Keratinocyte (primary cell): ENCODE measurements around the gene HSD17B14.

Experiments
- EZH2 ChIP-seq: IDR thresholded peaks from one replicate; pipeline ENCODE4 v1.6.1; 2012; ENCODE audit warnings: inconsistent platforms, mild to moderate bottlenecking, low read length, moderate library complexity
- TF ChIP-seq, protein P1 (sequence below), 3 experiments: IDR thresholded peaks in 1 of 3; conservative IDR thresholded peaks in 1 of 3; optimal IDR thresholded peaks in 1 of 3; 2 replicates in 2 of 3; 3 replicates in 1 of 3; pipeline versions ENCODE3 to v1.5.1; 2011; ENCODE audit warnings: low read length in 3 of 3, mild to moderate bottlenecking in 3 of 3, moderate library complexity in 2 of 3, control low read depth in 1 of 3, inconsistent platforms in 1 of 3; ENCODE audit not compliant: insufficient read depth in 2 of 3; ENCODE audit errors: extremely low read depth in 1 of 3

DNA sequence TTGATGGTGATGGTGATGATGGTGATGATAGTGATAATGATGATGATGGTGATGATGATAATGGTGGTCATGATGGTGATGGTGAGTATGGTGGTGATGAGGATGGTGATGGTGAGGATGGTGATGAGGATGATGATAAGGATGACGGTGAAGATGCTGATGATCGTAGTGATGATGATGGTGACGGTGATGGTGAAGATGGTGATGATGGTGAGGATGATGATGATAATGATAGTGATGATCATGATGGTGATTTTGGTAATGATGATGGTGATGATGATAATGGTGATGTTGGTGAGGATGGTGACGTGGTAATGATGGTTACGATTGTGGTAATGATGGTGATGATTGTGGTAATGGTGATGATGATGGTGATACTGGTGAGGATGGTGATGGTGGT is 14.7 kb downstream of the HSD17B14 start:
- TF ChIP-seq, protein P1, sequence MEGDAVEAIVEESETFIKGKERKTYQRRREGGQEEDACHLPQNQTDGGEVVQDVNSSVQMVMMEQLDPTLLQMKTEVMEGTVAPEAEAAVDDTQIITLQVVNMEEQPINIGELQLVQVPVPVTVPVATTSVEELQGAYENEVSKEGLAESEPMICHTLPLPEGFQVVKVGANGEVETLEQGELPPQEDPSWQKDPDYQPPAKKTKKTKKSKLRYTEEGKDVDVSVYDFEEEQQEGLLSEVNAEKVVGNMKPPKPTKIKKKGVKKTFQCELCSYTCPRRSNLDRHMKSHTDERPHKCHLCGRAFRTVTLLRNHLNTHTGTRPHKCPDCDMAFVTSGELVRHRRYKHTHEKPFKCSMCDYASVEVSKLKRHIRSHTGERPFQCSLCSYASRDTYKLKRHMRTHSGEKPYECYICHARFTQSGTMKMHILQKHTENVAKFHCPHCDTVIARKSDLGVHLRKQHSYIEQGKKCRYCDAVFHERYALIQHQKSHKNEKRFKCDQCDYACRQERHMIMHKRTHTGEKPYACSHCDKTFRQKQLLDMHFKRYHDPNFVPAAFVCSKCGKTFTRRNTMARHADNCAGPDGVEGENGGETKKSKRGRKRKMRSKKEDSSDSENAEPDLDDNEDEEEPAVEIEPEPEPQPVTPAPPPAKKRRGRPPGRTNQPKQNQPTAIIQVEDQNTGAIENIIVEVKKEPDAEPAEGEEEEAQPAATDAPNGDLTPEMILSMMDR (optimal IDR thresholded peaks at IDR 0.05 in 1 of 3, IDR thresholded peaks at IDR 0.05 in 1 of 3, conservative IDR thresholded peaks at IDR 0.05 in 1 of 3; ENCODE audit: extremely low read depth in 1 of 3, insufficient read depth in 2 of 3, low read length in 3 of 3) = no peak
- no peak for TF ChIP-seq EZH2
